Measurements from ENCODE around the gene SART3. TPM values are rescaled to one million over a fixed set of nuclear protein-coding genes. Genes with fewer than 3 reads are reported as not detected.
A peak's percentile ranks its signal among the peaks of the same experiment; 100 is the strongest.

SART3 gene
- total RNA-seq, 1 donor from 2014 or later, result 40.3 TPM

DNA sequence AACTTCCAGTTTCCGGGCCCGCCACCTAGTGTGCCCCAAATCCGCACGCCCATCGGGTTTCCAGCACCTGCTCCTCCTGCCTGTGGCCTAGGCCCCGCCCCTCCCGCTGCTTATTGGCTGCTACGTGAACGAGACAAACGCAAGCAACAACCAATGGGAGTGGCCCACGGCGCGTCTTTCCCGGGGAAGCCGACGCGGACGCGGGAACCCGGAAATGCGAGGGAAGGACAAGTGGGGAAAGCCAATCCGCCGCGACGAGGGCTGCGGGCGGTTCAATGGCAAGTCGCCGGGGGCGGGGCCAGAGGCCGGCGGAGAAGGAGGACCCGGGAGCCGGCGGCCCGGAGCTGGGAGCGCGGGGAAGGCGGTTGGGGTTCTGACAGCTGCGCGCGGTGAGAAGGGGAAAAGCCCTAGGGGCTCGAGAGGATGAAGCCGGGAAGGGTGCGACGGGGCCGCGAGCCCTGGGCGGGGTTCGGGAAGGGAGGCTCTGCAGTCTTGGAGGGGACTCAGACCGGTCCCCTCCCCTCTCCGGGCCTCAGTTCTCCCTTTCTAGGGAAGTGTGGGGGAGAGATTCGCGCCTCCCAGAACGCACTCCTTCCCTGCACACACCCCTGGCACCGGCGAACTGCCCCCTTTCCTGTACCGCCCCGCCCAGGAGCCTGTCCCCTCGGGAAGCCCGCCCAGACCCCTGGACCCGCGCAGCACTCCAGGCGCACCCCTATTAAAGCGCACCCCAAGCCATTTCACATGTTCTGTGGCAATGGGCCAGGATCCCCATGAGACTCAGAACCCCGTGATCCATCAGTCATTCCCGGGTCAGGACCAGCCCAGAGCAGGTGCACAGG, 45.8 kb downstream of the SART3 start, which contains the start of gene FICD:
Gene FICD, plus strand, starts transcription at position 305 of the 842 bp plus-strand sequence. CDS start 1,696 bp downstream, outside the sequence.
- TF ChIP-seq, protein P1, sequence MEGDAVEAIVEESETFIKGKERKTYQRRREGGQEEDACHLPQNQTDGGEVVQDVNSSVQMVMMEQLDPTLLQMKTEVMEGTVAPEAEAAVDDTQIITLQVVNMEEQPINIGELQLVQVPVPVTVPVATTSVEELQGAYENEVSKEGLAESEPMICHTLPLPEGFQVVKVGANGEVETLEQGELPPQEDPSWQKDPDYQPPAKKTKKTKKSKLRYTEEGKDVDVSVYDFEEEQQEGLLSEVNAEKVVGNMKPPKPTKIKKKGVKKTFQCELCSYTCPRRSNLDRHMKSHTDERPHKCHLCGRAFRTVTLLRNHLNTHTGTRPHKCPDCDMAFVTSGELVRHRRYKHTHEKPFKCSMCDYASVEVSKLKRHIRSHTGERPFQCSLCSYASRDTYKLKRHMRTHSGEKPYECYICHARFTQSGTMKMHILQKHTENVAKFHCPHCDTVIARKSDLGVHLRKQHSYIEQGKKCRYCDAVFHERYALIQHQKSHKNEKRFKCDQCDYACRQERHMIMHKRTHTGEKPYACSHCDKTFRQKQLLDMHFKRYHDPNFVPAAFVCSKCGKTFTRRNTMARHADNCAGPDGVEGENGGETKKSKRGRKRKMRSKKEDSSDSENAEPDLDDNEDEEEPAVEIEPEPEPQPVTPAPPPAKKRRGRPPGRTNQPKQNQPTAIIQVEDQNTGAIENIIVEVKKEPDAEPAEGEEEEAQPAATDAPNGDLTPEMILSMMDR (IDR thresholded peaks at IDR 0.05; ENCODE audit: insufficient read depth, low read length, poor library complexity, severe bottlenecking), result no peak
- DNase-seq (ENCODE audit: low read depth), result peak; percentile 94
- peak within 1 kb of the TSS; percentile 63 for H3K4me3 ChIP-seq (ENCODE audit: low read depth, low read length)
- peaks cover 3% of the 10 kb centered on the region for H3K36me3 ChIP-seq (ENCODE audit: control insufficient read depth, insufficient read depth, low read length)
- H3K27me3 ChIP-seq (ENCODE audit: control insufficient read depth, insufficient read depth, low read length), result no peaks in the 10 kb centered on the region

DNA sequence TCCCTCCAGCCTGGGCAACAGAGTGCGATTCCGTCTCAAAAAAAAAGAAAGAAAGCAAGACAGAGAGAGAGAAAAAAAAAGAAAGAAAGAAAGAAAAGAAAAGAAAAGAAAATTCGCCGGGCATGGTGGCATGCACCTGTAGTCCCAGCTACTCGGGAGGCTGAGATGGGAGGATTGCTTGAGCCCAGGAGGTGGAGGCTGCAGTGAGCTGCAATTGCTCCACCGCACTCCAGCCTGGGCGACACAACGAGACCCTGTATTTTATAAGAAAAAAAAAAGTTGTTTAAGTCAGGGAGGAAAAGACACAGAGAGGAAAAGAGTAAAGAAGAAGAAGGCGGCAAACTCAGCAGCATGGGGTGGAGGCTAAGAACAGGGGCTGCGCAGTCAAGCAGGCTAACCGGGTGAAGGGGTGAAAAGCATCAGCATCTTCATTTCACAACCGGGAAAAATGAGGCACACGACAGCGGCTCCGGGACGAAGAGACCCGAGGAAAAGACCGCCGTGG, 46.5 kb downstream of the SART3 start:
- TF ChIP-seq, protein P1 (IDR thresholded peaks at IDR 0.05; ENCODE audit: insufficient read depth, low read length, poor library complexity, severe bottlenecking), result no peak
- no peak for DNase-seq (ENCODE audit: low read depth)
- H3K36me3 ChIP-seq (ENCODE audit: control insufficient read depth, insufficient read depth, low read length), result peaks cover 2% of the 10 kb centered on the region
- no peaks in the 10 kb centered on the region for H3K27me3 ChIP-seq (ENCODE audit: control insufficient read depth, insufficient read depth, low read length)
- H3K4me3 ChIP-seq (ENCODE audit: low read depth, low read length), result peak overlapping the region; percentile 63

DNA sequence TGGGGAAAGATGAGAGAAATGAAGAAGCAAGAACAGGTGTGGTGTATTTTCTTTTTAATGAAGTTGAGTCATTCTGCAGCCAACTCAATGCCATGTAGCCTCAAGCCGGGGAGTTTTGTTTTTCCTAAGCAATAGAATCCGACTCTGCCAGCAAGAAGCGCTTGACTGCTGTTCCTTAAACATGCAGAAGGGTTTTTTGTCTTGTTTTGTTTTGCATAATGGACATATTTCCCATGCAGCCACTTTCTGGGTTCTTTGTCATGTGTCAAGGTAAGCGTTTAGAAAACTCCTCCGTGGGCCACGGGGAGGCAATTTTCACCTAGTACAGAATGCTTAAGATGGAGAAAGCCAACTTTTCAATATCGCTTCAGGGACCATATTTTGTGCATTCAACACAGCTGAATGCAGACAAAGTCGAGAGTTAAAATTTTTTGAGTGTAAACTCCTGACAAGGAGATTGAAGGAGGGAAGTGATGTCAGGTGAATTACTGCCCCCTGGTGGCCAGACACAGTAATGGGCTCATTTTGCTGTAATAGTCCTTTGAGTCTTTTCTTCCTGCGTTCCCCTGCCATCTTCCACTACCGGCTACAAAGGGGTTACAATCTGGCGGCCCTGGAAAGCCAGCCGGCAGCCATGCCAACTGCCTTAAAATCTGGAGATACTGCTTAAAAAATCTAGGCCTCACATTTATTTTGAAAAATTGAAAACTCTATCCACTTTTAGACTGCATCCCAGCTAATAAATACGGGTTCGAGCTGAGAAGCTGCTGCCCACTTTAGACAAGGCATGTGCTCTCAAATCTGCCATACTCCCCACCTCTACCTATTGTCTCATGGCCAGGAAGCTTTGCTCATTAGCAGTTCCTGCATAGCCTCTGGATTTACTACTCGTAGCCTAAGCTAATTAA, 49.1 kb downstream of the SART3 start:
- TF ChIP-seq, protein P1 (IDR thresholded peaks at IDR 0.05; ENCODE audit: insufficient read depth, low read length, poor library complexity, severe bottlenecking), result peak; percentile 78
- H3K4me3 ChIP-seq (ENCODE audit: low read depth, low read length), result no peak overlapping the region
- H3K36me3 ChIP-seq (ENCODE audit: control insufficient read depth, insufficient read depth, low read length), result no peaks in the 10 kb centered on the region
- peak; percentile 34 for DNase-seq (ENCODE audit: low read depth)
- no peaks in the 10 kb centered on the region for H3K27me3 ChIP-seq (ENCODE audit: control insufficient read depth, insufficient read depth, low read length)

DNA sequence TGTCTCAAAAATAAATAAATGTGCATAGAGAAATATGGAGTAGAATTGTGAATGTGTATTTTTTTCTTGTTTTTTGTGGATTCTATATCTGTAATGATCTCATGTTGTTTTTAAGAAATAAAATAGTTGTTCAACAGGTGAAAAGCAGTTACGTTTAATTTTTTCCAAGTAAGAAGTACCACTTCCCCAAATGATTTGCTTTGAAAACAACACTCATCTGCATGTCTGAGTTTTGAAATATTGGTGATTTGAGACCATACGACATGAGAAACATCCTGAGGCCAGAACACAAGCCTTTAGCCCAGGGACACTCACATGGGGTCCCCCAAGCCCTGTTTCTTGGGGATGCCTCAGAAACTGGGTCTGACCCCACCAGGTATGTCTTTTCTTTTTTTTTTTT, 50.1 kb downstream of the SART3 start:
- TF ChIP-seq, protein P1 (IDR thresholded peaks at IDR 0.05; ENCODE audit: insufficient read depth, low read length, poor library complexity, severe bottlenecking), result no peak
- no peaks in the 10 kb centered on the region for H3K27me3 ChIP-seq (ENCODE audit: control insufficient read depth, insufficient read depth, low read length)
- no peaks in the 10 kb centered on the region for H3K36me3 ChIP-seq (ENCODE audit: control insufficient read depth, insufficient read depth, low read length)
- H3K4me3 ChIP-seq (ENCODE audit: low read depth, low read length), result no peak overlapping the region
- DNase-seq (ENCODE audit: low read depth), result no peak

DNA sequence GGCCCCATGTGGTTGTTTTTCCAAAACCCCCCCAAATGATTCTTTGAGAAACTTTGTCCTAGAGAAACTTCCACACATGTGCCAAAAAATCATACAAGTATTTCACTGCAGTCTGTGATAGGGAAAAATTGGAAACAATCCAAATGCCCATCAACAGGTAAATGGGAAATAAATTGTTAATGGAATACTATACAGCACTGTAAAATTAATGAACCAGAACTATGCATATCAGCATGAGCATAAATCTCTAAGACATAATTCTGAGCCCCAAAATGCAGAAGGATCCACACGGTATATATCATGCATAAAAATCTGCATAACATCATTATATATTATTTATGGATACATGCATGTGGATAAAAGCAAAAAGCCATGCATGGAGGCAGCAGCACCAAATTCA, 51.2 kb downstream of the SART3 start:
- H3K4me3 ChIP-seq (ENCODE audit: low read depth, low read length), result no peak overlapping the region
- TF ChIP-seq, protein P1 (IDR thresholded peaks at IDR 0.05; ENCODE audit: insufficient read depth, low read length, poor library complexity, severe bottlenecking), result no peak
- H3K36me3 ChIP-seq (ENCODE audit: control insufficient read depth, insufficient read depth, low read length), result no peaks in the 10 kb centered on the region
- H3K27me3 ChIP-seq (ENCODE audit: control insufficient read depth, insufficient read depth, low read length), result no peaks in the 10 kb centered on the region
- DNase-seq (ENCODE audit: low read depth), result no peak

All from kidney epithelial cell (primary cell).